RWPE2 (cell line): ENCODE measurements around the gene LGALS14.

ENCODE experiments used
- ATAC-seq: fragments of 200-7000 bp; cut with Tn5 transposase; 3 replicates; pipeline ENCODE4 v1.9.1; 2021; ENCODE audit warnings: low read depth
- DNase-seq: peaks from one replicate; pipeline ENCODE4 v3.0.0-alpha.2; 2020; ENCODE audit warnings: low spot score
- H3K27ac ChIP-seq: fragments of 450-650 bp; 2 replicates; pipeline ENCODE4 v1.5.1; 2017; ENCODE audit warnings: mild to moderate bottlenecking; ENCODE audit not compliant: poor library complexity, severe bottlenecking
- H3K27me3 ChIP-seq: fragments of 250-450 bp; sonication (Bioruptor Pico); 2 replicates; pipeline ENCODE4 v1.5.1; 2021; ENCODE audit warnings: mild to moderate bottlenecking, moderate library complexity; ENCODE audit not compliant: insufficient read depth, poor library complexity, severe bottlenecking
- H3K36me3 ChIP-seq: fragments of 250-450 bp; sonication (Bioruptor Pico); 2 replicates; pipeline ENCODE4 v1.5.1; 2020; ENCODE audit warnings: low read depth, mild to moderate bottlenecking, moderate library complexity
- H3K4me1 ChIP-seq: fragments of 250-450 bp; sonication (Bioruptor Pico); 2 replicates; pipeline ENCODE4 v1.5.1; 2021; ENCODE audit warnings: mild to moderate bottlenecking, moderate library complexity; ENCODE audit not compliant: insufficient read depth, poor library complexity, severe bottlenecking
- H3K4me3 ChIP-seq: fragments of 250-450 bp; sonication (Bioruptor Pico); 2 replicates; pipeline ENCODE4 v1.5.1; 2021; ENCODE audit warnings: mild to moderate bottlenecking, moderate library complexity; ENCODE audit not compliant: severe bottlenecking
- H3K9me3 ChIP-seq: fragments of 250-450 bp; sonication (Bioruptor Pico); 2 replicates; pipeline ENCODE4 v1.5.1; 2021; ENCODE audit warnings: mild to moderate bottlenecking, moderate library complexity; ENCODE audit not compliant: severe bottlenecking
- CTCF ChIP-seq: fragments of 450-650 bp; IDR thresholded peaks from one replicate; pipeline ENCODE4 v1.5.1; 2017; ENCODE audit warnings: mild to moderate bottlenecking, moderate library complexity; ENCODE audit not compliant: poor library complexity, severe bottlenecking

Gene LGALS14

GRCh38 chr19:39725995-39726394, 21.7 kb downstream of the LGALS14 start:
- no peaks in the 10 kb centered on the region for H3K36me3 ChIP-seq
- DNase-seq (no peak), ATAC-seq (no peak)
- no peaks in the 10 kb centered on the region for H3K9me3 ChIP-seq
- H3K4me3 ChIP-seq: no peak overlapping the region
- no peak overlapping the region for H3K27ac ChIP-seq
- TF ChIP-seq CTCF: no peak
- H3K27me3 ChIP-seq: peaks cover 21% of the 10 kb centered on the region
- H3K4me1 ChIP-seq: no peaks in the 10 kb centered on the region

GRCh38 chr19:39727070-39727800, 23.0 kb downstream of the LGALS14 start:
- Histone ChIP-seq H3K36me3 (no peaks in the 10 kb centered on the region), H3K9me3 (no peaks in the 10 kb centered on the region), H3K27ac (no peak overlapping the region), H3K27me3 (peaks cover 14% of the 10 kb centered on the region), H3K4me1 (no peaks in the 10 kb centered on the region), H3K4me3 (no peak overlapping the region)
- TF ChIP-seq CTCF: no peak
- ATAC-seq (no peak), DNase-seq (no peak)

- H3K4me3 ChIP-seq: no peak overlapping the region
Observed at GRCh38 chr19:39728040-39728439, 23.8 kb downstream of the LGALS14 start.

GRCh38 chr19:39729594-39729993, 25.3 kb downstream of the LGALS14 start:
- Histone ChIP-seq H3K27ac (no peak overlapping the region), H3K36me3 (no peaks in the 10 kb centered on the region), H3K4me1 (no peaks in the 10 kb centered on the region), H3K4me3 (no peak overlapping the region), H3K27me3 (peaks cover 10% of the 10 kb centered on the region), H3K9me3 (no peaks in the 10 kb centered on the region)
- no peak for ATAC-seq
- TF ChIP-seq CTCF: no peak
- no peak for DNase-seq

More at GRCh38 chr19:39728040-39728439, 23.8 kb downstream of the LGALS14 start:
- no peak for DNase-seq
- no peak for TF ChIP-seq CTCF
- Histone ChIP-seq H3K27me3 (peaks cover 10% of the 10 kb centered on the region), H3K4me1 (no peaks in the 10 kb centered on the region), H3K27ac (no peak overlapping the region), H3K9me3 (no peaks in the 10 kb centered on the region), H3K36me3 (no peaks in the 10 kb centered on the region)
- ATAC-seq: no peak

- Histone ChIP-seq H3K27ac (no peak overlapping the region), H3K9me3 (no peaks in the 10 kb centered on the region), H3K27me3 (peaks cover 10% of the 10 kb centered on the region), H3K4me3 (no peak overlapping the region), H3K4me1 (no peaks in the 10 kb centered on the region), H3K36me3 (no peaks in the 10 kb centered on the region)
- ATAC-seq: no peak
- no peak for DNase-seq
- no peak for TF ChIP-seq CTCF
Observed at GRCh38 chr19:39731685-39732084, 27.4 kb downstream of the LGALS14 start.
